ENCODE measurements around the gene LZTR1. TPM values are rescaled to one million over a fixed set of nuclear protein-coding genes. Genes with fewer than 3 reads are reported as not detected.

LZTR1 gene
- total and polyA plus RNA-seq, 2 of the 4 experiments (the other 2 are of a cell fraction), result 22.8 to 41.3 TPM

DNA sequence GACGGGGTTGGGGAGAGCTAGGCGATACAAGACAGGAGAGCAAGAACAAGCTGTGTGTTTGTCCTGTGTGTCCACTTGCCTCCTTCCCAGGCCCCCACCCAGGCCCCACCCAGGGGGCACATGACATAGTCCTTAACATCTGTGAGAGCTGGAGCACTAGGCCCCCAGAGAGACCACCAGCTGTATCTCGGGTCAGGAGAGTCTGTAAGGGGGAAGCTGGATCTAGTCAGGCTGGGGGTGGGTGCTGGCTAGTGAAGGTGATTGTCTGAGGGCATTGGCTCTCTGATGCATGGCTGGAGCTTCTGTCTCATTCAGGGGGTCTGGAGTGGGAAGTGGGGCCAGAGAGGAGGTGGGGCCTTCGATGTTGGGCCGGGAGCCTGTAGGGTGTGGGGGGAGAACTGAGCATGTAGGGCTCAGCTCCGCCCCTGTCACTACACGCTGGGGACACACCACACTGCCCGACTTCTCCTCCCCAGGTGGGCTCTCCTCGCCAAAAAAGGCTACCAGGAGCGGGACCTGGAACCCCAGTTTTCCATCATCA lies 33.4 kb downstream of the LZTR1 start:
- Histone ChIP-seq H2BK120ac (ENCODE audit: low read depth, low read length) (peak overlapping the region; percentile 32; the same call in 1 of the 2 replicates), H3K4me2 (ENCODE audit: low read depth, low read length) (peak overlapping the region; percentile 29; the same call in 1 of the 2 replicates), H4K91ac (ENCODE audit: insufficient read depth, low read depth, low read length) (no peak overlapping the region), H3K27me3 (ENCODE audit: control insufficient read depth, insufficient read depth, low read length) (peaks cover 3% of the 10 kb centered on the region; the same call in 1 of the 2 replicates), H2AFZ (replicated peaks; ENCODE audit: low read length, poor library complexity) (no peak overlapping the region), H4K5ac (ENCODE audit: low read depth, low read length) (no peak overlapping the region; the same call in 1 of the 2 replicates), H3K23ac (ENCODE audit: low read depth, low read length) (no peak overlapping the region), H3K4me1 (ENCODE audit: control insufficient read depth, insufficient read depth, low read length) (peaks cover 14% of the 10 kb centered on the region), H3K9me1 (ENCODE audit: insufficient read depth, low read length) (peaks cover 6% of the 10 kb centered on the region; the same call in 1 of the 2 replicates), H2AK5ac (ENCODE audit: low read depth, low read length) (peak overlapping the region; percentile 35; the same call in 1 of the 2 replicates), H2AK9ac (replicated peaks; ENCODE audit: low read depth, low read length, poor library complexity) (no peak overlapping the region), H3K9me3 (ENCODE audit: control insufficient read depth, insufficient read depth, low read length) (no peaks in the 10 kb centered on the region), H3K4me3 (ENCODE audit: insufficient read depth, low read depth, low read length) (no peak overlapping the region), H3K36me3 (ENCODE audit: control insufficient read depth, insufficient read depth, low read length) (no peaks in the 10 kb centered on the region), H3K56ac (ENCODE audit: extremely low read depth, insufficient read depth, low read length) (no peak overlapping the region), H3K79me1 (ENCODE audit: low read depth in 1 of 2, low read length in 2 of 2) (0 out of 4 replicates have a peak, but pooled peaks cover 0 to 5% of the 10 kb centered on the region in 2 experiments), H2BK5ac (ENCODE audit: low read depth, low read length, poor library complexity, severe bottlenecking) (peak overlapping the region; percentile 3), H3K4ac (ENCODE audit: low read depth, low read length) (peak overlapping the region; percentile 25), H2BK15ac (ENCODE audit: low read depth, low read length) (peak overlapping the region; percentile 3; the same call in 1 of the 3 replicates), H3K27ac (ENCODE audit: insufficient read depth, low read length) (peak overlapping the region; percentile 88), H4K20me1 (ENCODE audit: insufficient read depth, low read length) (peaks cover 4% of the 10 kb centered on the region; the same call in 1 of the 2 replicates), H3K9ac (ENCODE audit: low read depth, low read length) (peak overlapping the region; percentile 38; the same call in 1 of the 2 replicates), H2BK20ac (ENCODE audit: low read depth, low read length) (no peak overlapping the region), H4K8ac (ENCODE audit: low read depth in 2 of 2, low read length in 2 of 2) (peak overlapping the region; percentile 19 to 94; a peak in 2 of 4 replicates), H3K14ac (replicated peaks; ENCODE audit: low read depth, low read length) (no peak overlapping the region), H3K18ac (ENCODE audit: low read depth, low read length) (peak overlapping the region; percentile 4; the same call in 1 of the 2 replicates)
- ATAC-seq (ENCODE audit: low read depth), result no peak
- intact Hi-C loops (cut with micrococcal nuclease), result loop anchor here (2.0 kb wide), 1 partner anchor 29 kb away; the partner anchor contains the start of gene LRRC74B
- ChIA-PET POLR2A (ENCODE audit: unreplicated experiment) (interaction anchor here (1.1 kb wide), 1 partner anchor 14 kb away, joined by 3 read pairs; the partner anchor contains the start of gene THAP7), CTCF (interaction anchor here (0.6 kb wide), 1 partner anchor 72 kb away, joined by 5 read pairs; no protein-coding TSS in a partner anchor)
- BruUV-seq (replicated peaks), result no TSS peak
- TF ChIP-seq, protein P1, sequence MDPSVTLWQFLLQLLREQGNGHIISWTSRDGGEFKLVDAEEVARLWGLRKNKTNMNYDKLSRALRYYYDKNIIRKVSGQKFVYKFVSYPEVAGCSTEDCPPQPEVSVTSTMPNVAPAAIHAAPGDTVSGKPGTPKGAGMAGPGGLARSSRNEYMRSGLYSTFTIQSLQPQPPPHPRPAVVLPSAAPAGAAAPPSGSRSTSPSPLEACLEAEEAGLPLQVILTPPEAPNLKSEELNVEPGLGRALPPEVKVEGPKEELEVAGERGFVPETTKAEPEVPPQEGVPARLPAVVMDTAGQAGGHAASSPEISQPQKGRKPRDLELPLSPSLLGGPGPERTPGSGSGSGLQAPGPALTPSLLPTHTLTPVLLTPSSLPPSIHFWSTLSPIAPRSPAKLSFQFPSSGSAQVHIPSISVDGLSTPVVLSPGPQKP (IDR thresholded peaks at IDR 0.05; ENCODE audit: borderline replicate concordance, low read depth, low read length), result no peak
- dilution Hi-C loops (cut with HindIII; ENCODE audit: low sequenced_read_pairs, unreplicated experiment), result no loop called here
- in situ Hi-C loops (cut with MboI; ENCODE audit: low sequenced_read_pairs), result loop anchor here (10.0 kb wide), 1 partner anchor 79 kb away; no protein-coding TSS in a partner anchor
- no peak for DNase-seq
- WGBS, 2 experiments (ENCODE audit: extremely low coverage in 2 of 2, insufficient read length in 1 of 2), result no CpG with 5 or more reads among the region's 10 CpGs
